Lower leg skin (tissue), 3 donors: ENCODE data around the gene RNASE8.

Source experiments
- CTCF ChIP-seq, 3 donors: fragments of 450-650 bp; IDR thresholded peaks; one replicate each; pipeline ENCODE4 v1.5.1; 2016; ENCODE audit warnings: antibody characterized with exemption in 3 of 3, mild to moderate bottlenecking in 3 of 3, moderate library complexity in 2 of 3
- POLR2A ChIP-seq, 2 donors: fragments of 450-650 bp; IDR thresholded peaks; one replicate each; pipeline ENCODE4 v1.6.1; 2016 to 2017; ENCODE audit warnings: antibody characterized with exemption in 2 of 2, mild to moderate bottlenecking in 1 of 2, moderate library complexity in 1 of 2

- TF ChIP-seq POLR2A (IDR thresholded peaks at IDR 0.05), result no peak
- TF ChIP-seq CTCF (IDR thresholded peaks at IDR 0.05), result no peak
Observed at GRCh38 chr14:21020977-21021545, 36.6 kb upstream of the RNASE8 start.
